WTC11 (cell line): ENCODE results near the gene BLM.

Experiments used
- CTCF ChIP-seq: fragments of 200-600 bp; IDR thresholded peaks from 2 replicates; pipeline ENCODE4 v1.8.0; 2022; ENCODE audit warnings: antibody characterized with exemption
- ESRRA ChIP-seq: sonication (generic); formaldehyde crosslinking; IDR thresholded peaks from 2 replicates; pipeline ENCODE4 v1.8.1; 2022; ENCODE audit warnings: mild to moderate bottlenecking, missing genetic modification reagents, borderline replicate concordance
- FOXJ3 ChIP-seq: sonication (generic); formaldehyde crosslinking; IDR thresholded peaks from 2 replicates; pipeline ENCODE4 v1.9.0; 2021; ENCODE audit warnings: missing genetic modification reagents, mild to moderate bottlenecking, borderline replicate concordance
- FOXP1 ChIP-seq: sonication (generic); formaldehyde crosslinking; IDR thresholded peaks from 2 replicates; pipeline ENCODE4 v1.8.0; 2022; ENCODE audit warnings: missing genetic modification reagents, mild to moderate bottlenecking, moderate library complexity, borderline replicate concordance
- GRHL2 ChIP-seq: fragments of 250-450 bp; sonication (Bioruptor Pico); IDR thresholded peaks from 2 replicates; pipeline ENCODE4 v1.8.0; 2022; ENCODE audit warnings: mild to moderate bottlenecking, moderate library complexity; ENCODE audit not compliant: insufficient replicate concordance, severe bottlenecking
- JUN ChIP-seq: sonication (generic); formaldehyde crosslinking; IDR thresholded peaks from 2 replicates; pipeline ENCODE4 v1.8.0; 2023; ENCODE audit warnings: mild to moderate bottlenecking, missing genetic modification reagents
- KAT7 ChIP-seq: sonication (generic); formaldehyde crosslinking; IDR thresholded peaks from 2 replicates; pipeline ENCODE4 v1.8.1; 2023; ENCODE audit warnings: missing genetic modification reagents, mild to moderate bottlenecking, borderline replicate concordance
- MAX ChIP-seq: sonication (generic); formaldehyde crosslinking; IDR thresholded peaks from 2 replicates; pipeline ENCODE4 v1.8.0; 2022; ENCODE audit warnings: mild to moderate bottlenecking, missing genetic modification reagents
- OVOL2 ChIP-seq: fragments of 250-450 bp; sonication (Bioruptor Pico); IDR thresholded peaks from 2 replicates; pipeline ENCODE4 v1.9.0; 2021; ENCODE audit warnings: mild to moderate bottlenecking, borderline replicate concordance
- SMAD3 ChIP-seq: sonication (generic); formaldehyde crosslinking; IDR thresholded peaks from 2 replicates; pipeline ENCODE4 v1.8.0; 2022; ENCODE audit warnings: missing genetic modification reagents, mild to moderate bottlenecking, borderline replicate concordance
- TP53 ChIP-seq: sonication (generic); formaldehyde crosslinking; IDR thresholded peaks from 2 replicates; pipeline ENCODE4 v1.8.1; 2023; ENCODE audit warnings: mild to moderate bottlenecking, missing genetic modification reagents
- USF2 ChIP-seq: sonication (generic); formaldehyde crosslinking; IDR thresholded peaks from 2 replicates; pipeline ENCODE4 v1.8.1; 2023; ENCODE audit warnings: mild to moderate bottlenecking, missing genetic modification reagents, moderate library complexity
- ZNF121 ChIP-seq: sonication (generic); formaldehyde crosslinking; IDR thresholded peaks from 2 replicates; pipeline ENCODE4 v1.8.0; 2023; ENCODE audit warnings: missing genetic modification reagents

- no peak for TF ChIP-seq CTCF
- no peak for TF ChIP-seq FOXP1 (CRISPR knock-in tag)
- TF ChIP-seq OVOL2 (CRISPR knock-in tag), result no peak
- no peak for TF ChIP-seq ZNF121 (CRISPR knock-in tag)
- no peak for TF ChIP-seq USF2 (CRISPR knock-in tag)
- TF ChIP-seq MAX, result no peak
- no peak for TF ChIP-seq ESRRA
- TF ChIP-seq JUN (CRISPR knock-in tag), result no peak
- no peak for TF ChIP-seq FOXJ3 (CRISPR knock-in tag)
- TF ChIP-seq GRHL2 (CRISPR knock-in tag), result no peak
- no peak for TF ChIP-seq TP53 (CRISPR knock-in tag)
- no peak for TF ChIP-seq SMAD3 (CRISPR knock-in tag)
- no peak for TF ChIP-seq KAT7
Observed at GRCh38 chr15:90799639-90800170, 82.6 kb downstream of the BLM start.
